IMR-90 (cell line): ENCODE data around the gene NXNL2. TPM values are rescaled to one million over a fixed set of nuclear protein-coding genes. Genes with fewer than 3 reads are reported as not detected.

Source experiments
- ATAC-seq: fragments of 200-7000 bp; cut with Tn5 transposase; 2 replicates; pipeline ENCODE4 v1.9.1; 2020; ENCODE audit warnings: low read depth, mild to moderate bottlenecking, moderate library complexity
- BruUV-seq: library from RNA; stranded (reverse); fragments of 400-500 nt; replicated peaks from 2 replicates; lab custom pipeline; 2021; lab: Mats Ljungman, UMichigan
- CTCF ChIA-PET: fragments of 300-600 bp; formaldehyde crosslinking; extraction: SDS; loops from one replicate; lab custom pipeline; 2021; ENCODE audit warnings: antibody characterized with exemption; lab: Yijun Ruan, JAX
- POLR2A ChIA-PET: fragments of 300-600 bp; sonication (Branson Sonifier 250); formaldehyde crosslinking; loops from one replicate; lab custom pipeline; 2022; ENCODE audit warnings: antibody characterized with exemption; ENCODE audit not compliant: unreplicated experiment; lab: Charles Lee
- DNase-seq: peaks from one replicate; pipeline ENCODE4 v3.0.0; 2013
- H2AFZ ChIP-seq: replicated peaks from 2 replicates; pipeline ENCODE3; 2013; ENCODE audit warnings: low read length, mild to moderate bottlenecking; ENCODE audit not compliant: poor library complexity
- H2AK5ac ChIP-seq: 2 replicates; pipeline ENCODE4 v1.6.1; 2013; ENCODE audit warnings: low read depth, low read length, inconsistent platforms
- H2AK9ac ChIP-seq: replicated peaks from 2 replicates; pipeline ENCODE3; 2013; ENCODE audit warnings: mild to moderate bottlenecking, low read depth, low read length, moderate library complexity; ENCODE audit not compliant: poor library complexity
- H2BK120ac ChIP-seq: 2 replicates; pipeline ENCODE4 v1.6.1; 2013; ENCODE audit warnings: low read depth, low read length, inconsistent platforms
- H2BK15ac ChIP-seq: 3 replicates; pipeline ENCODE4 v1.6.1; 2013; ENCODE audit warnings: low read depth, low read length, inconsistent platforms
- H2BK20ac ChIP-seq: 2 replicates; pipeline ENCODE4 v1.6.1; 2013; ENCODE audit warnings: low read depth, mild to moderate bottlenecking, inconsistent platforms, low read length, moderate library complexity
- H2BK5ac ChIP-seq: 2 replicates; pipeline ENCODE4 v1.6.1; 2013; ENCODE audit warnings: mild to moderate bottlenecking, low read depth, low read length, inconsistent platforms; ENCODE audit not compliant: poor library complexity, severe bottlenecking
- H3K14ac ChIP-seq: replicated peaks from 2 replicates; pipeline ENCODE4 v1.6.1; 2013; ENCODE audit warnings: low read depth, low read length, inconsistent platforms
- H3K18ac ChIP-seq: 2 replicates; pipeline ENCODE4 v1.6.1; 2013; ENCODE audit warnings: low read depth, low read length, control low read depth
- H3K23ac ChIP-seq: 2 replicates; pipeline ENCODE4 v1.6.1; 2013; ENCODE audit warnings: low read depth, low read length, inconsistent platforms
- H3K27ac ChIP-seq: 2 replicates; pipeline ENCODE4 v1.5.1; 2013; ENCODE audit warnings: mild to moderate bottlenecking, control low read depth, low read length; ENCODE audit not compliant: insufficient read depth
- H3K27me3 ChIP-seq: 2 replicates; pipeline ENCODE4 v1.6.1; 2013; ENCODE audit warnings: low read length; ENCODE audit not compliant: control insufficient read depth, insufficient read depth
- H3K36me3 ChIP-seq: 2 replicates; pipeline ENCODE4 v1.6.1; 2013; ENCODE audit warnings: low read length, mixed read lengths; ENCODE audit not compliant: control insufficient read depth, insufficient read depth
- H3K4ac ChIP-seq: 2 replicates; pipeline ENCODE4 v1.6.1; 2013; ENCODE audit warnings: low read depth, low read length, inconsistent platforms
- H3K4me1 ChIP-seq: 2 replicates; pipeline ENCODE4 v1.6.1; 2013; ENCODE audit warnings: low read length, mixed read lengths; ENCODE audit not compliant: control insufficient read depth, insufficient read depth
- H3K4me2 ChIP-seq: 2 replicates; pipeline ENCODE4 v1.6.1; 2013; ENCODE audit warnings: low read depth, mild to moderate bottlenecking, control low read depth, low read length, moderate library complexity
- H3K4me3 ChIP-seq: 2 replicates; pipeline ENCODE4 v1.5.1; 2013; ENCODE audit warnings: low read depth, mild to moderate bottlenecking, control low read depth, low read length, moderate library complexity; ENCODE audit not compliant: insufficient read depth
- H3K56ac ChIP-seq: 2 replicates; pipeline ENCODE4 v1.6.1; 2013; ENCODE audit warnings: low read length, inconsistent platforms; ENCODE audit not compliant: insufficient read depth; ENCODE audit errors: extremely low read depth
- H3K79me1 ChIP-seq, 2 experiments: 2 replicates each; pipeline ENCODE4 v1.6.1; 2013; ENCODE audit warnings: low read length in 2 of 2, inconsistent platforms in 1 of 2, low read depth in 1 of 2
- H3K9ac ChIP-seq: 2 replicates; pipeline ENCODE4 v1.6.1; 2013; ENCODE audit warnings: low read depth, low read length, control low read depth
- H3K9me1 ChIP-seq: 2 replicates; pipeline ENCODE4 v1.6.1; 2013; ENCODE audit warnings: low read length, inconsistent platforms; ENCODE audit not compliant: insufficient read depth
- H3K9me3 ChIP-seq: 2 replicates; pipeline ENCODE4 v1.6.1; 2013; ENCODE audit warnings: low read length; ENCODE audit not compliant: control insufficient read depth, insufficient read depth
- H4K20me1 ChIP-seq: 2 replicates; pipeline ENCODE4 v1.6.1; 2013; ENCODE audit warnings: low read length, inconsistent platforms; ENCODE audit not compliant: insufficient read depth
- H4K5ac ChIP-seq: 2 replicates; pipeline ENCODE4 v1.6.1; 2013; ENCODE audit warnings: mild to moderate bottlenecking, low read depth, low read length, control low read depth
- H4K8ac ChIP-seq, 2 experiments: 2 replicates each; pipeline ENCODE4 v1.6.1; 2013; ENCODE audit warnings: low read depth in 2 of 2, low read length in 2 of 2, control low read depth in 1 of 2, inconsistent platforms in 1 of 2
- H4K91ac ChIP-seq: 2 replicates; pipeline ENCODE4 v1.6.1; 2013; ENCODE audit warnings: low read depth, low read length, inconsistent platforms; ENCODE audit not compliant: insufficient read depth
- CEBPB ChIP-seq: IDR thresholded peaks from 2 replicates; pipeline ENCODE4 v1.6.1; 2012; ENCODE audit warnings: low read depth, low read length, improper control_type of control experiment
- WGBS, 2 experiments: methylation state at CpG; one replicate each; pipeline versions ENCODE4 v1.1.5 to v1.1.7; 2013; ENCODE audit warnings: missing lambda C conversion rate in 2 of 2; ENCODE audit not compliant: insufficient read length in 1 of 2; ENCODE audit errors: extremely low coverage in 2 of 2; 5-methylcytosine and 5-hydroxymethylcytosine counted together
- dilution Hi-C: fragments of 300-500 bp; cut with HindIII; formaldehyde crosslinking; loops from one replicate; pipeline ENCODE4 v1.14.3; 2018; ENCODE audit warnings: low sequenced_read_pairs; ENCODE audit not compliant: unreplicated experiment
- in situ Hi-C: fragments of 300-500 bp; cut with MboI; formaldehyde crosslinking; loops from 3 replicates; pipeline ENCODE4 v1.14.3; 2019; ENCODE audit warnings: low sequenced_read_pairs, inconsistent platforms, mixed read lengths
- intact Hi-C: fragments of 100-400 bp; cut with micrococcal nuclease; formaldehyde crosslinking; loops from 2 replicates; pipeline ENCODE4 v1.10.0; 2022
- polyA plus RNA-seq, 3 experiments: library from polyadenylated mRNA; depleted of rRNA; stranded (reverse); fragments of >200 nt; gene quantifications; 2 replicates each; pipeline ENCODE4 v1.2.3, GENCODE V29; 2012; ENCODE audit warnings: low replicate concordance in 1 of 3
- total RNA-seq: library from RNA; depleted of rRNA; stranded (reverse); fragments of >200 nt; gene quantifications from 2 replicates; pipeline ENCODE4 v1.2.3, GENCODE V29; 2012
- TF ChIP-seq, protein P1 (sequence below): fragments of 150-350 bp; IDR thresholded peaks from 2 replicates; pipeline ENCODE4 v1.6.1; 2016; ENCODE audit warnings: low read depth, mild to moderate bottlenecking, low read length, moderate library complexity, borderline replicate concordance

Gene NXNL2
- total and polyA plus RNA-seq, 2 of the 4 experiments (the other 2 are of a cell fraction), result 3.2 to 6.4 TPM

DNA sequence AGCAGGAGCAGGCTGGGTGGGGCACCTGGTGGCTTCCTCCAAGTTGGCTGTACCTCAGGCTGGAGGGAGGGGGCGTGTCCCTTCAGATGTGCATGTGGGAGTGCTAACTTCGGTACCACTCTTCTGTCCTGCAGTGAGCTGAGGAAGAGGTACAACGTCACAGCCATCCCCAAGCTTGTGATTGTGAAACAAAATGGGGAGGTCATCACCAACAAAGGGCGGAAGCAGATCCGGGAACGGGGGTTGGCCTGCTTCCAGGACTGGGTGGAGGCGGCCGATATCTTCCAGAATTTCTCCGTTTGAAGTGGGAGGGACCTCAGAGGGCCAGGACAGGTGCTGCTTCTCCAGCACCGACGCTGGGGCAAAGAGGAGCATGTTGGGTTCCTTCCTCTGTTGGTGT lies 9.3 kb downstream of the NXNL2 start:
- TF ChIP-seq, protein P1, sequence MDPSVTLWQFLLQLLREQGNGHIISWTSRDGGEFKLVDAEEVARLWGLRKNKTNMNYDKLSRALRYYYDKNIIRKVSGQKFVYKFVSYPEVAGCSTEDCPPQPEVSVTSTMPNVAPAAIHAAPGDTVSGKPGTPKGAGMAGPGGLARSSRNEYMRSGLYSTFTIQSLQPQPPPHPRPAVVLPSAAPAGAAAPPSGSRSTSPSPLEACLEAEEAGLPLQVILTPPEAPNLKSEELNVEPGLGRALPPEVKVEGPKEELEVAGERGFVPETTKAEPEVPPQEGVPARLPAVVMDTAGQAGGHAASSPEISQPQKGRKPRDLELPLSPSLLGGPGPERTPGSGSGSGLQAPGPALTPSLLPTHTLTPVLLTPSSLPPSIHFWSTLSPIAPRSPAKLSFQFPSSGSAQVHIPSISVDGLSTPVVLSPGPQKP, result no peak
- TF ChIP-seq CEBPB, result 0 out of 2 replicates have a peak, but pooled peaks have one; percentile 14
- H3K36me3 ChIP-seq, result no peaks in the 10 kb centered on the region
- H2BK15ac ChIP-seq, result no peak overlapping the region
- peaks cover 14 to 41% of the 10 kb centered on the region in 2 experiments for H3K79me1 ChIP-seq
- H3K4me1 ChIP-seq, result no peaks in the 10 kb centered on the region
- dilution Hi-C loops, result no loop called here
- no peak overlapping the region for H3K4me2 ChIP-seq
- H4K91ac ChIP-seq, result no peak overlapping the region
- no peak overlapping the region for H2BK20ac ChIP-seq
- peak overlapping the region; percentile 61 for H2AK9ac ChIP-seq
- DNase-seq (no peak), ATAC-seq (no peak)
- intact Hi-C loops, result no loop called here
- no peak overlapping the region for H2BK120ac ChIP-seq
- no peak overlapping the region for H2AK5ac ChIP-seq
- no peak overlapping the region for H4K8ac ChIP-seq
- H3K14ac ChIP-seq, result no peak overlapping the region
- ChIA-PET POLR2A (no interaction called here), CTCF (no interaction called here)
- H2BK5ac ChIP-seq, result no peak overlapping the region
- H3K9me3 ChIP-seq, result peaks cover 2% of the 10 kb centered on the region; the same call in 1 of the 2 replicates
- no peak overlapping the region for H3K56ac ChIP-seq
- in situ Hi-C loops, result no loop called here
- H3K9me1 ChIP-seq, result peaks cover 6% of the 10 kb centered on the region; the same call in 1 of the 2 replicates
- BruUV-seq, result no TSS peak
- H3K4ac ChIP-seq, result no peak overlapping the region
- H3K9ac ChIP-seq, result no peak overlapping the region
- H3K23ac ChIP-seq, result no peak overlapping the region
- no peak overlapping the region for H2AFZ ChIP-seq
- H3K18ac ChIP-seq, result no peak overlapping the region
- no peak overlapping the region for H4K5ac ChIP-seq
- 33% methylated on average over 4 of the region's 11 CpGs; no CpG with 5 or more reads in 1 of the 2 experiments for WGBS, 2 experiments
- no peaks in the 10 kb centered on the region for H3K27me3 ChIP-seq
- H4K20me1 ChIP-seq, result no peaks in the 10 kb centered on the region; the same call in 1 of the 2 replicates
- H3K4me3 ChIP-seq, result no peak overlapping the region
- no peak overlapping the region for H3K27ac ChIP-seq
